Measurements from ENCODE around the gene SUSD5.
"Not testable (repeated sequence)": the region's sequence is repeated elsewhere in the genome, so short reads cannot be mapped to it uniquely, and the experiment has no call there.

The SUSD5 gene

DNA sequence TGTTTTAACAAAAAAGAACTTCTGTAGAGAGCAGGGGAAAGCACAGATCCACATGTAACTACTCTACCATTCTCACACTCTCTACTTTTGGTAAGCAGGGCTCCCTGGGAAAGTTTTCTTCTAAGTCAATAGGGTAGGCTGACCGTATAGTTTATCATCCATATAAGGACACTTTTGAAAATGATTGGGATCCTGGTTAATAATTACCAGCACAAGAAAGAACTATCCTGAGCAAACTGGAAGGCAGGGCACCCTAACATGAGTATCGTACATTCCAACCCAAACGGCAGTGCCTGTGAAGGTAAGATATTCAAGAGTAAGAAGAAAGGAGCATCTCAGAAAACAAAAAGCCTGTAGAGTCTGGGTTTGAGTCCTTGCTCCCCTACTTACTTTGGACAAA, 22.1 kb downstream of the SUSD5 start:
- no peak for DNase-seq (ENCODE audit: low read depth in 4 of 4, low spot score in 1 of 4)

DNA sequence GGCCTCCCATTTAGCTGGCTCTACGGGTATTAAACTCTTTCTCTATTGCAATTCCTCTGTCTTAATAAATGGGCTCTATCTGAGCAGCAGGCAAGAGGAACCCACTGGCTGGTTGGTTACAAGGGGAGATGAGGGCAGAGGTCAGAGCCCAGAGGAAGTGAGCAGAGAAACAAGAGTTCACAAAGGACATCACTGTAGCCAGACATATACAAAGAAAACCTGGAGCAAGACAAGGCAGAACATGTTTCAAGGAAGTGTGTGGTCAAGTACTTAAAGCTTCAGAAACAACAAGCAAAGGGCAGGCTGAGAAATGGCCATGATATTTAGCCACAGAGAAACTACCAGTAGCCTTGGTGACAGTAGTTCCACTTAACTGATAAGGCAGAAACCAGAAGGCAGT, 24.3 kb downstream of the SUSD5 start:
- DNase-seq (ENCODE audit: low read depth in 4 of 4, low spot score in 1 of 4) = no peak

DNA sequence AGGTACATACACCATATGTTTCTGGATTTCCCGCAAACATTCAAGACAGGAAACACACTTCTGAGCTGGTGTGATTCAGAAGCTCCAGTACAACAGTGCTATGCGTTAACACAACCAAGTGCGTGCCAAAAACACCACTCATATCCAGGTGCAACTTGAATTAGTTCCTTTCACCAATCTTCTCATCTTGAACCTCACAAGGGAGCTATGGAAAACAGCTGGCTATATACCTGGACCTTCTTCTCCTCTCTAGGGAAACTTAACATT, 31.3 kb downstream of the SUSD5 start:
- DNase-seq (ENCODE audit: low read depth in 4 of 4, low spot score in 1 of 4) = no peak

DNA sequence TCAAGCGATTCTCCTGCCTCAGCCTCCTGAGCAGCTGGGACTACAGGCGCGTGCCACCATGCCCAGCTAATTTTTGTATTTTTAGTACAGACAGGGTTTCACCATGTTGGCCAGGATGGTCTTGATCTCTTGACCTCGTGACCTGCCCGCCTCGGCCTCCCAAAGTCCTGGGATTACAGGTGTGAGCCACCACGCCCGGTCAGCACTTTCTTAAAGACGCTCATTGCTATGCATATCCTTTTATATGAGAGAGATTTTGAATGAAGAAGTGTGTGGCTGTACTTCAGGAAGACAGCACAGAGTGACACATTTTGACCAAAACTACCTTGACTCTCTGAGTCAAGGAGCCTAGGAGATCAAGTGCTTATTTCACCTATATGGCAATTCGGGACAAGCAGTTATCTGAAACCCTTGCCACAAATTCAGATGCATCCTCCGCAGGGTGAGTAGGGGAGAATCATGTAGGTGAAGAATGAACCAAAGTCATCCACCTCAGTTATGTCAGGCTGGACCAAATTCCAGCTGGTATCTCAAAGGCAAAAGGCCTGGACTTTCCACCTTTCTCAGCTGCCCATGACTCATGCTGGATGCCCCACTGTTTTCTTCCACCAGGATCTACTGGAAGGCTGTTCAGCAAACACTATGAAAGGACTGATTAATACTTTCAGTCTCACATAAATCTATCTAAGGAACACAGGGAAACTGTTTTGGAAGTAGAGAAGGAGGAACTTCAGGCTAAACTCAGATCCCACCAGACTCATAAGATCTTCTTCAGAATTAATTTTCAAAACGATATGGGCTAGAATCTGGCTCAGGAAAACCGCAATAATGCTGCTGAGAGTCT, 31.9 kb downstream of the SUSD5 start:
- DNase-seq (ENCODE audit: low read depth in 4 of 4, low spot score in 1 of 4) = no peak

DNA sequence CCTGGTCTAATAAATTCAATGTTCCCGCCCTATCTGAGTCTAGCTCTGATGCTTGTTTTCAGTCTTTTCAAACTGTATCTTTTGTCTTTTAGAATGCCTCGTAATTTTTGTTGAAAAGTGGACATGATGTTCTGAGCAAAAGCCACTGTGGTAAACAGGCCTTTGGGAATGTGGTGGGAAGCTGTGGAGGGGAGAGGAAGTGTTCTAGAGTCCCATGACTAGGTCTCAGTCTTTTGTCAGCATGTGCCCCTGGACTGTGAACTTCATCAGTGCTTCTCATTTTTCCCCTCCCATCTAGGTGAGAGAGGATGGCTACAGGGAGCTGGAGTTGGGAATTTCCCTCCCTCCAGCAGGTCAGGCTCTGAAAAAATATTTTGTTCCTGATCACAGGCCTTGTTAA, 33.7 kb downstream of the SUSD5 start:
- DNase-seq (ENCODE audit: low read depth in 4 of 4, low spot score in 1 of 4) = no peak

DNA sequence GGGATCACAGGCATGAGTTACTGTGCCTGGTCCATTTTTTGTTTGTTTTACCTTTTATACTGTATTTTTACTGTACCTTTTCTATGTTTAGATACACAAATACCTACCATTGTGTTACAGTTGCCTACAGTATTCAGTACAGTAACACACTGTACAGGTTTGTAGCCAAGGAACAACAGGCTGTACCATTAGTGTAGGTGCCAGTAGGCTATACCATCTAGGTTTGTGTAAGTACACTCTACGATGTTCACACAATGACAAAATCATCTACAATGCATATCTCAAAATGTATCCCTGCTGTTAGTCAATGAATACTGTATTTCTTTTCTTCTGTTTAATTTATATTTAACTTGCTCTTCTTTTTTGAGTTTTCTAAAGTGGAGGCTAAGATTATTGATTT, 37.0 kb downstream of the SUSD5 start:
- DNase-seq (ENCODE audit: low read depth in 4 of 4, low spot score in 1 of 4) = not testable (repeated sequence)

DNA sequence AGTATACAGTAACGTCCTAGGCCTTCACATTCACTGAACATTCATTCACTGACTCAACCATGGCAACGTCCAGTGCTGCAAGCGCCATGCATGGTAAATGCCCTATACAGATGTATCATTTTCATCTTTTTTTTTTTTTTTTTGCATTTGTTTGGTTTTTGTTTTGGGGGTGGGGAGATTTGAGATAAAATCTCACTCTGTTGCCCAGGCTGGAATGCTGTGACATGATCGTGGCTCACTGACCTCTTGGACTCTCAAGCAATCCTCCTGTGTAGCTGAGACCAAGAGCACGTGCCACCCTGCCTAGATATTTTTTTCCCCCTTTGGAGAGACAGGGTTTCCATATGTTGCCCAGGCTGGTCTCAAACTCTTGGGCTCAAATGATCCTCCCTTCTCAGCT, 37.4 kb downstream of the SUSD5 start:
- DNase-seq (ENCODE audit: low read depth in 4 of 4, low spot score in 1 of 4) = no peak

DNA sequence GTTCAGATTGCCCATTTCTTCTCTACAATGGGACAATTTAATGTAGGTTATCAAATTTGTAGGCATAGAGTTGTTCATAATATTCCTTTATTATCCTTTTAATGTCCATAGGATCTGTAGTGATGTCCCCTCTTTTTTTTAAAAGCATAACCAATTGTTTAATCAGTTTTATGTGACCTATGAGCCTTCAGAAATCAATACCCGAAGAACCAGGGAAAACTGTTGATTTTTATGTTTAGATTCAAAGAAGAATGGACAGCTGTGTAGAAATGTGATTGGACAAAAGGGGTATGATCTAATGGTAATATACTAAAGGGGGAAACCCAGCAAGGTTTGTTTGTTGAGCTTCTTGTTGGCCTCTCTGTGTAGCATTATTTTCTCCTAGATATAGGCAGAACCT, 39.5 kb downstream of the SUSD5 start:
- no peak for DNase-seq (ENCODE audit: low read depth in 4 of 4, low spot score in 1 of 4)

DNA sequence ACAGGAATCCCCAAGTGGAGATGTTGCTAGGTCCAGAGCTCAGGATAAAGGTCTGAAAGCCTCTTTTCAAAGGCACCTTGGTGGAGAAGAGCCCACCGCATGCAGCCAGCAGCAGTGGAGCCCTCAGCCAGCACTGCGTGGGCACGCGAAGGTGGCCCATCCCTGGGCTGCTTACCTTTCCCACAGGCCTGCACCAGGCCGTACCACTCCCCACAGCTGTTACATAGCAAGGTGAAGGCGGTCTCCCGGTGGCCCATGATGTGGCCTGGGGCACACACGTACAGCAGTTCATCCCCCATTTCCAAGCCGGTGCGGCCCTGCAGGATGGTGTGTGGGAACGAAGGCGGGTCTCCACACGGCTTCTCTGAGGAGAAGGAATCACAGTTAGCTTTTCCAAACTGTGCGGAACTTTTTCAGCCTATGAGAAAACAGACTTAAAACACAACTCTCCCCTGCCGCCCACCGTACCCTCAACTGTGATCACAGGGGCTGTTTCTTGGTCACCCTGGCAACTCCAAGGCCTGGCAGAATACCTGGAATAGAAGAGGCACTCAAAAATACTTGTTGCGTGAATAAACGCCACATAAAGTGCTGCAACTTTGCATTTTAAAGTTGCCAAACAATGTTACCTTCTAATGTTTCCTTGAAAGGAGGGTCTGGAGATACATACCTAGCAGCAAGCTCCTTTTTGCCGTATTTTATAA, 43.7 kb downstream of the SUSD5 start:
- DNase-seq (ENCODE audit: low read depth in 4 of 4, low spot score in 1 of 4) = no peak

DNA sequence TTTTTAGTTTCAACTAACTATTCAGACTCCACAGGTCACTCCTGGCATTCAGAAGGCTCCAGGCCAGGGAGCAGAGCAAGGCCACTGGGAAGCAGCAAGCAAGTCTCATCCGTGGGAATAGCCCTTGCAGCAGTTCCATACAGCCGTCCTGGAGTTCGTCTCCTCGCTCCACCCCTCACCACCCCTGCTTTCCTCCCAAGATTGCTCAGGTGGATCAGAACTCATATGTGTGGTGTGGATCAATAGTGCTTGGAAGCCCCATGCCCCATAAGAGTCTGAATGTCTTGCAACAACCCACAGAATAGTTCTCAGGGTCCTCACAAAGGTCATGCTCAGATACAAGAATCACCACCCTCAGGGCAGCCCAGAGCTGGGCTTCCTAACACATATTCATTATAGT, 44.5 kb downstream of the SUSD5 start:
- no peak for DNase-seq (ENCODE audit: low read depth in 4 of 4, low spot score in 1 of 4)

DNA sequence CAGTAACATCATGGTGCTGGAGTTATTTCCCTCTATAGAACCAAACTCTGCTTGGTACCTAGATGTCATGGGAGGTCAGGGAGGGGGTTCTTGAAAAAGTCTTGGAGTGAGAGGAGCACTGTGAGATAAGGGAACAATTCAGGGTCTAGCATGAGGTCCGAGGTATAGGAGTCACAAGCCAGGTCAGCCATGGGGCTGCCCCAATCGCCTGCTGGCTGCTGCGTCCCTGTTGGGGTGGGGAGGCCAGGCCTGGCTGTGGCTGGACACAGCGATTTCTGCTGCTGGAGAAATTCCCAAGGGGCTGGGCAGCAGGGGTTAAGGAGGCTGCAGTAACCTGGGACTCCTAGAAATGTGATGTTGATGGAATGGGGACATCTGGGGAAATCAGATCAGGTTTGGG, 44.9 kb downstream of the SUSD5 start:
- no peak for DNase-seq (ENCODE audit: low read depth in 4 of 4, low spot score in 1 of 4)

DNA sequence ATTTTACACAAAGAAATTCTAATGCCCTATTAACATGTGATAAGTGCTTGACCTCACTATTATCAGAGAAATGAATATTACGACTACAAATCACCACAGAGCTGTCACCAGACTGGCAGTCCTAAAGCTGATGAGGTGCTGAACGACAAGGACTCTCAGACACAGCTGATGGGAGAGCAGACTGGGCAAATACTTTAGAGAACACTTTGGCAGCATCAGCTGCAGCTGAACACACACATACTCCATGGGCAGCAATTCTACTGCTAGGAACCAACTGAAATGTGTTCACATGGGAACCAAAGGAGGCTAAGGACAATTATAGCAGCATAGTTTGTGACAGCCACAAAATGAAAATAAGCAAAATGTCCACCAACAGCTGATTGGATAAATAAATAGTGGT, 45.5 kb downstream of the SUSD5 start:
- DNase-seq (ENCODE audit: low read depth in 4 of 4, low spot score in 1 of 4) = no peak

DNA sequence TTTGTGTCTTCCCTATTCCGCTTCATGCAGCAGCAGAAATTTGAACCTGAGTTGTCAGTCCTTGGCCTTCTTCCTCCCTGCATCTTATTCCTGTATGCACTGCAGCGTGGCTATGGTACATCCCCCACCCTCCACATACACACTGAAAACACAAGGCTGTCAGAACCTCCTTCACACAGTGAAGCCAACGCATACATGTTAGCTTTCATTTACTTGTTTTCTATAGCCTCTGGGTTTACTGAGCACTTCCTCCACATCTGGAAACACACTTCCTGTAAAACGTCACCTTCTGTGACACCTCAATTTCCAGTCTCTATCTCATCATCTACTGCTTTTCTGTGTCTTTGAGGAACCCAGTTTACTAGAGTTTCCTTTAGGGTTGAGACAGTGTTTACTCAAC, 47.0 kb downstream of the SUSD5 start:
- no peak for DNase-seq (ENCODE audit: low read depth in 4 of 4, low spot score in 1 of 4)

DNA sequence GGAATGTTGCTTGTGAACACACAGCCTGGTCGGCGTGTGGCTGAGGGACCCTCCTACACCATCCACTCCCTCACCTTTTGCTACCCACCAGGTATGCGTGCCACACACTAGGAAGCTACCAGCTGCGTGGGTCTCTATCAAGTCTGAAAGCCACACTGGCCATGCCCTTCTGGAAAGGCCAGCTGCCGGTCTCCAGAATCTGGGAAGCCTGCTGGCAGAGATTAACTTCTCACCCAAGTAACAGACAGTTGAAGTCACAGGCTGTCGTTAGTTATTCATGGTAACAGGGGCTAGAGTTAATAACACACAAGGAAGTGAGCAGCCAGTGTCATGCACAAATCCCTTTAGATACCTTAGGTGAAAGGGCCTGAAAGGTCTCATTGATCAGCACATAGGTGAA, 48.1 kb downstream of the SUSD5 start:
- DNase-seq (ENCODE audit: low read depth in 4 of 4, low spot score in 1 of 4) = no peak

DNA sequence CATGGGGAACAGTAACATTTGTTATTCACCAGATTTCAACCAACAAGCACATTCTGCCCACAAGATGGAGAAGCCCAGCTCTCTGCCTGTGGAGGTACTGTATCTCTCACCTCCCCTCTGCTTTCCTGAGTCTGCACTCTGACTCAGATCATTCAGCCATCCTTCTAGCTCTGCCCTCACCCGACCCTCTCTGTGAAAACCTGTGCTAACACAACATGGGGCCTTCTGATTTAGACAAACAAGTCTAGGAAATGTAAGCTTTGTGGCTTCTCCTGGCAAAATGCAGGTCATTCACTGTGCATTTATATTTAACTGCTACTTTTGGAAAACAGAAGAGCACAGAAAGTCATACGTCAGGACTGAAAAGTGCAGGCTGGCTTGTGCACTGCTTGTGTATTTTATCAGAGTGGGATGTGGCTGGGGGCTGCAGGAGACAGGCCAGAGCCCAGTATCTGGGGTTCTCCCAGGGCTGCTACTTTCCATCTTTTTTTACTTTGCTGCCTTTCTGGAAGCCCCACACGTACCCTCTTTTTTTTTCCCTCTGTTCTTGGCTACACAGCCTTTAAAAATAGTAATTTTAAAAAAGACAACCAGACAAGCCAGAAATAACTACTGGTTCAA, 50.8 kb downstream of the SUSD5 start:
- DNase-seq (ENCODE audit: low read depth in 4 of 4, low spot score in 1 of 4) = no peak

DNA sequence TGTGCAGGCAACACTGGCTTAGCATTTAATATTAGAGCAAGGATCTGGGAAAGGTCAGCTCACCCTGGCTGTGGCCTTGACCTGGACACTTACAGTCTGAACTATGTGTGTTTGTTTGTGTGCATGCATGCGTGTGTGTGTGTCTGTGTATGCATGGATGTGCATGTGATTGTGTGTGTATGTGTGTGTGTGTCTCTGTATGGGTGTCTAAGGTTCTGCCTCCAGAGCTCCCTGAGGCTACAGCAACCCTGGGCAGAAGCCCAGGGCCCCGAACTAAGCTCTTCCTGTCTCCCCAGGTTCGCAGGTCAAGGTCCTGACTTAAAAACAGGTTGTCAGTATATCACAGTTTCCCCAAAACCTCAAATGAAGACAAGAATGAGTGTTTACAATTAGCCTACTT, 51.3 kb downstream of the SUSD5 start:
- no peak for DNase-seq (ENCODE audit: low read depth in 4 of 4, low spot score in 1 of 4)

DNA sequence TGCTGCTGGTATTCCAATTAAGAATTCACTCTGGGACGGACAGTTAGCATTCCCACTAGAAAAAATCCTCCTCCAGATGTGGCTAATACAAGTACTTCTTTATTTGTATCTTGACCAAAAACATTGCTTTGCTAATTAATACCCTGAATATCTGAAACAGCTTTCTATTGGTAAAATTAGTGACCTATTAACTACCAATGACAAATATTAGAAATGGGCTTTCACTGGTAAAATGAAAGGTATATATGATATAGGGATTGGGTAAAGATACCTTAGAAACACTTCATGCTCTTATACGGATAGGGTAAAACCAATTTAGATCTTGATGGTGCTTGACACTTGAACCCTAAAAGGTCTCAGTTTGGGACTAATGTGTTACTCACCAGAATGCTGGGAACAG, 52.5 kb downstream of the SUSD5 start:
- no peak for DNase-seq (ENCODE audit: low read depth in 4 of 4, low spot score in 1 of 4)

DNA sequence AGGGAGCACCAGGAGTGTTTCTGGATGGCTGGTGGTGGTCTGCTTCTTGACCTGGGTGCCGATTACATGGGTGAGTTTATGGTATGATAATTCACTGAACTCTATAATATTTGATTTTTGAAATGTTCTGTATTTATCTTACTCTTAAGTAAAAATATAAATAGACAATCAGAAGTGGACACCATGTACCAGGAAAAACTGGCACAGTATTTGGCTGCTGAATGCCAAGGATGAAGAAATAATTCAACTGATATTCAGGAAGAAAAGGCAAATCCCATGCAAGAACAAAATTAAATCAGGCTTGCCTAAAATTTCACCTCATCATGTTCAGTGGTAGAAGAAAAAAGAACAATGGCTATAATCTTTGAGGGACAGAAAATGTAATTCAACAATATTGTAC, 53.2 kb downstream of the SUSD5 start:
- DNase-seq (ENCODE audit: low read depth in 4 of 4, low spot score in 1 of 4) = no peak

DNA sequence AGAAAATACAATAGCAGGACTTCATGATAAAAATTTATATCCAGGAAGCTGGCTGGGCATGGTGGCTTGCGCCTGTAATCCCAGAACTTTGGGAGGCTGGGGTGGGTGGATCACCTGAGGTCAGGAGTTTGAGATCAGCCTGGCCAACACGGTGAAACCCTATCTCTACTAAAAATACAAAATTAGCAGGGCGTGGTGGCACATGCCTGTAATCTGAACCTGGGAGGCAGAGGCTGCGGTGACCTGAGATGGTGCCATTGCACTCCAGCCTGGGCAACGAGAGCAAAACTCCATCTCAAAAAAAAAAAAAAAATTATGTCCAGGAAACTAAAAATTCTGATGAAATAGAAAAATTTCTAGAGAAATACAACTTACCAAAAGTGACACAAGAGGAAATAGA, 56.0 kb downstream of the SUSD5 start:
- not testable (repeated sequence) for DNase-seq (ENCODE audit: low read depth in 4 of 4, low spot score in 1 of 4)

DNA sequence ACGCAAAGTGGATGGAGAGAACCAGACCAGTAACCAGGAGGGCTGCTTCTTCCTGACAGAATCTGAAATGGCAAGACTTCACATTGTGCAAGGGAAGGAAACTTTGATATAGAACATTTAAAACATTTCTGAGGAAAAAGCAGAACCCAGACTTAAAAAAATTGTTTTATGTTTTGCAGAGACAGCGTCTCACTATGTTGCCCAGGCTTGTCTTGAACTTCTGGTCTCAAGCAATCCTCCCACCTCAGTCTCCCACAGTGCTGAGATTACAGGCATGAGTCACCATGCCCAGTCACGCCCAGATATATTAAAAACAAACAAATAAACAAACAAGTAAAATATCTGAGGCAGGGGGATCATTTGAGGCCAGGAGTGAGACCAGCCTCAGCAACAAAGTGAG, 58.6 kb downstream of the SUSD5 start:
- no peak for DNase-seq (ENCODE audit: low read depth in 4 of 4, low spot score in 1 of 4)

DNA sequence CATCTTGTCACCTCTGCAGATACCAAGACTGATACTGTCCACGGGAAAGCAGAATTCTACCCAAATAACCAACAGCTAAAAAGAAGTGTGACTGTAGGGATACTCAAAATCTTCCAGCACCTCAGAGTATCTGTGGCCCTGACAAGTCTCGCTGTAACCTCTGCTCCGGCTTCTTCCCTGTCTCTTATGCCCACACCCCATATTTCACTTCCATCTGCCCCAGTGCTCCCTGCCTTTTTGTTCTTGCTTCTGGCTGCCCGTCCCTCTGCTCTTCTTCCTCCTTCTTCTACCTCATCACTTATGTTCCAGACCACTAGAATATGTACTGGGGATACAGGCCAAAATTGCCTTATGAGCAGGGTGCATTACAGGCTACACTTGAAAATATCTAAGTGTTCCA, 59.4 kb downstream of the SUSD5 start:
- DNase-seq (ENCODE audit: low read depth in 4 of 4, low spot score in 1 of 4) = no peak

DNA sequence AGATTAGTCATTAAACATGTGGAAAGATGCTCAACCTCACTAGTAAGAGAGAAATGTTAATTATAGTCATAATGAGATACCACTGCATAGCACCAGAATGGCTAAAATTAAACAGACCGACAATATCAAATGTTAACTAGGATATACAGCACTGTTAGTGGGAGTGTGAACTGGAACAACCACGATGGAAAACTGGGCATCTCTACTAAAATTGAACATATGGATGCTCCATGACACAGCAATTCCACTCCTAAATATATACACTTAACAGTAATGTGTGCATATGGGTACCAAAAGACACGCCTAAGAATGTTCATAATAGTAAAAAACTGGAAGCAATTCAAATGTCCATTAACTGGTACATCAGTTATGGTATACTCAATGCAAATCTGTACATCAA, 63.3 kb downstream of the SUSD5 start:
- DNase-seq (ENCODE audit: low read depth in 4 of 4, low spot score in 1 of 4) = no peak

DNA sequence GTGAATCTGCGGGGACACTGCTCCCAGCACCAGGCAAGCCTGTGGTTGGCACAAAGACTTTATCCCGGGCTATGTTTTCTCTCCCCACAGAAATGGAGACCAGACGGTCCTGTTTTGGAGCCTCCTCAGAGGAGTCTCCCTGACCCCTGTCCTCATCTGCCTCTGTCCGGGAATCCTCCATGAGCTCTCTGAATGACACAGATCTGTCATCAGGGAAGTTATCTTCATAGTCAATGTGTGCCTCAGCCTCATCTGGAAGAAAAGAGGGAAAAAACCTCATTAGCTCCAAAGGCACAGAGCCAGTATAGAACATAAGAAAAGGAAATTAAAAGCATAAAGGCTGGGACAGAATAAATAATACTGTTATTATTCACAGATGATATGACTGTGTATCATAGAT, 64.8 kb downstream of the SUSD5 start:
- DNase-seq (ENCODE audit: low read depth in 4 of 4, low spot score in 1 of 4) = no peak
